ENCODE data around the gene DST.

- TF ChIP-seq CTCF (conservative IDR thresholded peaks at IDR 0.05 in 1 of 2, IDR thresholded peaks at IDR 0.05 in 1 of 2; ENCODE audit: low read depth in 1 of 2, low read length in 2 of 2) (no peak), EZH2 (IDR thresholded peaks at IDR 0.05; ENCODE audit: low read length, missing control alignments) (no peak)
Measured at GRCh38 chr6:56515081-56515905, 127.4 kb downstream of the DST start.
